G401 (cell line): ENCODE measurements around the gene TFIP11. TPM values are rescaled to one million over a fixed set of nuclear protein-coding genes. Genes with fewer than 3 reads are reported as not detected.
"Not testable (repeated sequence)": the region's sequence is repeated elsewhere in the genome, so short reads cannot be mapped to it uniquely, and the experiment has no call there.

Experiments used
- DNase-seq: peaks from one replicate; pipeline ENCODE4 v3.0.0-alpha.2; 2015; ENCODE audit warnings: low spot score
- in situ Hi-C: cut with HindIII; loops from 2 replicates; pipeline ENCODE4 v1.10.0; 2016; ENCODE audit warnings: low sequenced_read_pairs, mixed read lengths
- total RNA-seq: library from RNA; depleted of rRNA; stranded (reverse); fragments of >200 nt; shearing (Covaris generic); gene quantifications from 2 replicates; pipeline ENCODE4 v1.2.3, GENCODE V29; 2014

Gene TFIP11
- total RNA-seq, 1 experiment from 2014 or later: 39.1 TPM

DNA sequence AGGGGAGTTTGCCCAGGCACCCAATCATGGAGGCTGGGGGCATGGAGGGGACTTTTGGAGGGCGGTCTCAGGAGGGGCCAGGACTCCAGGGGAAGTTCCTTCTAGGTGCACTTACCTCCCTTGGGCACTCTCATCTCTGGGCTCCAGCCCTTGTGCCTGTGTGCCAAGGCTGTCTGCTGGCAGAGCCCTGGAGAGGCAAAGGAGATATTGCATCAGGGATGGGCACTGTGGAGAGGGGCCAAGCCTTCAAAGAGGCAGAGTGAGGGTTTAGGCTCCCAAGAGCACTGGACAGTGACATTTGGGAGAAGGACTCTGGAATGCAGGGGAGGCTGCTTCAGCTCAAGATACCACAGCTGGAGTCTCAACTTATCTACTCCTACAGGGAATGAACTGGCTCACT, 32.2 kb upstream of the TFIP11 start:
- in situ Hi-C loops: no loop called here
- DNase-seq: no peak

DNA sequence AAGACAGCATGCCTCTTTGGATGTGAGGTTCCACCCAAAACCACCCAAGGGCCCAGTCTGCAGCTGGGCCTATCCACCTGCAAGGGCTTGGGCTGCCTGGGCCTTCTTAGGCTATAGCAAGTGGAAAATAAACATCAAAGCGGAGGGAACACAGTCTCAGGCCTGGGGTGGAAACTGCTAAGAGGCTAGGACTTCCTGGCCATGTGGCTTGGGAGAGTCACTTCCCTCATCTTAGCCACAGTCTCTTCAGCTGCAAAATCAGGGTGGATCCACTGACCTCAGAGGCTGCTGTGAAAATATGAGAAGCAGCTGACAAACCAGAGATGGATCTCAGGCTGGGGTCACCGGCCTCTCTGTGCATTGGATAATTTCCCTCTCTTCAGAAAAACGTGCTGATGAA, 30.6 kb upstream of the TFIP11 start:
- DNase-seq: no peak
- in situ Hi-C loops: no loop called here

DNA sequence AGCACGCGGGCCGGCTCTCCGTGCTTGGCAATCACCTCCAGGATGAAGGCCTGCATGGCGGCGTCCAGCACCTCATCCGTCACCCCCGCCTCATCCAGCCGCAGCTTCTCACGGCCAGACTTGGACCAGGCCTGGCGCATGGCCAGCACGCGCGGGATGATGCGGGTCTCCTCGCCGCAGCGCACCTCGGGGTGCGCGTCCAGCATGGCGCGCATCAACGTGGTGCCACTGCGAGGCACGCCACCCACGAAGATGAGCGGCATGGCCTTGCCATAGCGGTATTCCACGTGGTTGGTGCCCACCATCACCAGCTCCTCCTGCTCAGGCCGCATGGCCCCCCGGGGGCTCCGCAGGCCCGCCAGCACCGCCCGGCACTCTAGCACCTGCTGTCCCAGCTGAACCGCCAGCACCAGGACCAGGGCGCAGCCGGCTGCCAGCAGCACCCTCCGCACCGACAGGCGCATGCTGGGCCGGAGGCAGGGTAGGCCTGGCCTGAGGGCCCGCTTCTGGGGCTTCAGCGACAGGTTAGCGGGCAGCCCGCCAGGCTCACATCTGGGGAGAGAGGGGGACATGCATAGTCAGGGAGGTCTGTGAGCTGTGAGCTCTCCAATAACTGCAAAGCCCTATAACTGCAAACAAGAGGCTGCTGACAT, 29.0 kb upstream of the TFIP11 start:
- in situ Hi-C loops: no loop called here
- DNase-seq: no peak

DNA sequence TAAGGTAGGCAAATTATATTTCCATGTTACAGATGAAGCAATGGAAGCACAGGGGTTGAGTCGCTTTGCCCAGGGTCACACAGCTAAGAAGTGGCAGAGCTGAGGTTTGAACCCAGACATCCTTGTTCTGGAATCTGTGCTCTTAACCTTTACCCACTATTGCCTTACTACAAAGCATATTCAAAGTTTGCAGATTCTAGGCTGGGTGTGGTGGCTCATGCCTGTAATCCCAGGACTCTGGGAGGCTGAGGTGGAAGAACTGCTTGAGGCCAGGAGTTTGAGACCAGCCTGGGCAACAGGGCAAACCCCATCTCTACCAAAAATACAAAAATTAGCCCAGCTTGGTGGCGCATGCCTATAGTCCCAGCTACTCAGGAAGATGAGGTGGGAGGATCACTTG, 27.8 kb upstream of the TFIP11 start:
- in situ Hi-C loops: no loop called here
- DNase-seq: no peak

DNA sequence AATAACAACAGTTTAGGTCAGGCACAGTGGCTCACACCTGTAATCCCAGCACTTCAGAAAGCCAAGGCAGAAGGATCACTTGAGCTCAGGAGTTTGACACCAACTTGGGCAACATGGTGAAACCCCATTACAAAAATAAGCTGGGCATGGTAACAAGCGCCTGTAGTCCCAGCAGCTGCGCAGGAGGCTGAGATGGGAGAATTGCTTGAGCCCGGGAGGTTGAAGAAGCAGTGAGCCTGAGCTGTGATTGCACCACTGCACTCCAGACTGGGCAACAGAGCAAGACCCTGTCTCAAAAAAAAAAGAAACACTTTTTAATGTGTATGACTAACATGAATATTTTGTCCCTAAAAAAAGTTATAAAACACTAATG, 24.5 kb upstream of the TFIP11 start:
- in situ Hi-C loops: no loop called here
- DNase-seq: no peak

DNA sequence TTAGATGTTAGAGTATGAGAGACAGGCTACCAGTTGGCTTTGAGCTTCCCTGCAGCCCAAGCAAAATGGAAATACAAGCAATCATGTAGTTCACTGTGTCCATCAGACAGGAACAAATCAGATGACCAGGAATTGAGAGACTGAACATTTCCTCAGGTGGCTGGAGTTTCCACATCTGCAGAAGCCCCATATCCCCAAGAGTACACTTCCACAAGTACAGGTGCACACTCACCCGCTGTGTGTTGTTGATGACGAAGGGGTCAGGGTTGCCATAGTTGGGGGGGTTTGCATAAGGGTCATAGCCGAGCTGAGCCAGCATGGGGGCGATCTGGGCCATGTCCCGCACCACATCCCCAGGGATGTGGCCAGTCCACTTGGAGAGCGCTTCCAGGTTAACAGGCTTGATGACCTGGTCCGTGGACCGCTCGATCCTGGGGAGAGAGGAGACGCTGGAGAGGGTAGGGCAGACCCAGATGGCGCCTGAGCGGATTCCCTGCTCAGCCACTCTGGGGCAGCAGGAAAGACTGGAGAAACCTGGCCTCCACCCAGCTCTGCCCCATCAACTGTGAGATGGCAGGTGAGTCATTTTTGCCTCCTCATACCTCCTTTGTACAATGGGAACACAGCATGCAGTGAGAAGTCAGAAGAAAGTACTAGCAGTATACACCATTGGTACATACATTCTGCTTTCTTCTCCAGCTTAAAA, 23.9 kb upstream of the TFIP11 start:
- no peak for DNase-seq
- in situ Hi-C loops: no loop called here

DNA sequence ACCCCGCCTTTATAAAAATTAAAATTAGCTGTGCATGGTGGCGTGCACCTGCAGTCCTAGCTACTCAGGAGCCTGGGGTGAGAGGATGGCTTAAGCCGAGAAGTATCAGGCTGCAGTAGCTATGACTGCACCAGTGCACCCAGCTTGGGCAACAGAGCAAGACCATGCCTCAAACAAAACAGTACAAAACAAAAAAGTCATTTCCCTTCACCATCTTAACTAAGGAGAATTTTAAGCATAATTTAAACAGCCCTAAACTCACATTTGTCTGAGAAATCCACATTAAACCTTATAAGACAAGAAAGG, 23.3 kb upstream of the TFIP11 start:
- DNase-seq: no peak
- in situ Hi-C loops: no loop called here

DNA sequence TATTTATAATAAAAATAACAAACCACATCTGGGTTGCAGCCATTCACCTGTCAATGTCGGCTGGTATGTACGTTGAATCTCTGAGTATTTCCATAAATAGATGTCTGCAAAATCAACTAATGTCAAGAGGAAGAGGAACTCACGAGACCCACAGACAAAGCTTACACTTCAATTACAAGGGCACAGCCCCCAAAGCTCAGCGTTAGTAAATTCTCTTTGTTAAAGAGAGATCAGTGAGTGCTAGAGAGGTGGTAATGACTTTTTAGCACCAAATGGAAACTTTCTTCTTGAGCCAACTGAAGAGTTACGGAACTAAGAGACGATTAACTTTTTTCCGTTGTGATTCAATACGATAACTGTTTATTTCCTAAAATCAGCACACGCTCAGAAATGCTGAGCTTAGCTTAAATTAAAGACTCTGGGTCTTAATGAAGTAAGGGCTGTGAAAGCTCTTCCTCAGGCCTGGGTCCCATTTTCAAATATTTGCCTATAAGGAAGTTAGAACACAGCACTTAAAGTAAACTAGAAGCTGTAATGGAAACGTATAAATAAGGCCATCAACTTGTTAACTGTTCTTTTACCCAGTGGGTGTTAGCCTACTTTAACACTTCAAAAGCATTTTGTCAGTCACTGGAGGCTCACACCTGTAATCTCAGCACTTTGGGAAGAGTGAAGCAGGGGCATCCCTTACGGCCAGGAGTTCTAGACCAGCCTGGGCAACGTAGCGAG, 22.8 kb upstream of the TFIP11 start:
- in situ Hi-C loops: no loop called here
- no peak for DNase-seq

DNA sequence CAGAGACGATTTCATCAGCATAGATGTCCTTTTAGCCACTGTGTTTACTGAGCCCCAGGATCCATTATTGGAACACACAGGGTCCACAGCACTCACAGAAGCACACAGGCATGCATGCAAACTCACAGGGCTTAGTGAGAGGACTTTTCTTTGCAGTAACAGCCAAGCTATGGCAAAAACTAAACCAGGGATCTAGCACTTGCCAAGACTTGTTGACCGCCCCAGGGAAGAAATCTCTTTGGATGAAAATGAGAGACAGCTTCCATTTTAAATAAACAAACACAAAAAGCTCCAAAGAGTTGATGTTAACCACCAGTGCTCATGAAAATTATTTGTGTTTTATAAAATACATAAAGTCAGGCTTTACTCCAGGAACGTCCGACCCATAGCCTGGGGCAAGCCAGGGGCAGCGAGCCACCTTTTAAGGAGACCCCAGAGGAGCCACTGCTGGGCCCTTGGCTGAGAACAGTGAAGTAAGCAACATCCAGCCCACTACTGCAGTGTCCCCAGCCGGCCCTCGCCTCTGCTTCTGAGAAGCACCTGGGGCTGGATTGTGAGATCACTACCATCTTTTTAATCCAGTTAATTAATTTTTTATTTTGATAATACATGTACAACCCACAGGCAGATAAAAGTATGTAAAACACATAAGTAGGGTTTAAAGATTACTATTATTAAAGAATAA, 22.0 kb upstream of the TFIP11 start:
- in situ Hi-C loops: no loop called here
- DNase-seq: no peak

DNA sequence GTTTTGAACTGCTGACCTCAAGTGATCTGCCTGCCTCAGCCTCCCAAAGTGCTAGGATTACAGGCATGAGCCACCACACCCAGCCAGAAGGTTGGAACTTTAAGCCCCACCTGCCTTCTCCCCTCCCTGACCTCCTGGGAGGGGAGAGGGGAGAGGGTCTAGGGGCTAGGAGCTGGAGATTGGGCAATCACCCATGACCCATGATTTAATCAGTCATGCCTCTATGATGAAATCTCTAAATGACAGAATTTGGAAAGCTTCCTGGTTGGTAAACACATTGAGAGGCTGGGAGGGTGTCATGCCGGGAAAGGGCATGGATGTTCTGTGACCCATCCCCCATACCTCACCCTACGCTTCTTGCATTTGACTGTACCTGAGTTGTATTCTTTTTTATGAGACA, 17.1 kb upstream of the TFIP11 start:
- DNase-seq: no peak
- in situ Hi-C loops: no loop called here

DNA sequence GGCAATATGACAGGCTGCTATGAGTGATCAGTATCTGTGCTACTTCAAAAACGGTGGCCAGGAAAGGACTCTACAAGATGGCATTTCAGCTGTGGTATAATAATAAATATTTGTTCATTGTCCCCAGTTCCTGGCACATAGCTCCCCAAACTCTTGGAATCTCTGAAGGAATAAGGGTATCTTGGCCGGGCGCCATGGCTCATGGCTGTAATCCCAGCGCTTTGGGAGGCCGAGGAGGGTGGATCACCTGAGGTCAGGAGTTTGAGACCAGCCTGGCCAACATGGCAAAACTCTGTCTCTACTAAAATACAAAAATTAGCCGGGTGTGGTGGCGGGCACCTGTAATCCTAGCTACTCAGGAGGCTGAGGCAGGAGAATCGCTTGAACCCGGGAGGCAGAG, 16.2 kb upstream of the TFIP11 start:
- in situ Hi-C loops: not testable (repeated sequence)

DNA sequence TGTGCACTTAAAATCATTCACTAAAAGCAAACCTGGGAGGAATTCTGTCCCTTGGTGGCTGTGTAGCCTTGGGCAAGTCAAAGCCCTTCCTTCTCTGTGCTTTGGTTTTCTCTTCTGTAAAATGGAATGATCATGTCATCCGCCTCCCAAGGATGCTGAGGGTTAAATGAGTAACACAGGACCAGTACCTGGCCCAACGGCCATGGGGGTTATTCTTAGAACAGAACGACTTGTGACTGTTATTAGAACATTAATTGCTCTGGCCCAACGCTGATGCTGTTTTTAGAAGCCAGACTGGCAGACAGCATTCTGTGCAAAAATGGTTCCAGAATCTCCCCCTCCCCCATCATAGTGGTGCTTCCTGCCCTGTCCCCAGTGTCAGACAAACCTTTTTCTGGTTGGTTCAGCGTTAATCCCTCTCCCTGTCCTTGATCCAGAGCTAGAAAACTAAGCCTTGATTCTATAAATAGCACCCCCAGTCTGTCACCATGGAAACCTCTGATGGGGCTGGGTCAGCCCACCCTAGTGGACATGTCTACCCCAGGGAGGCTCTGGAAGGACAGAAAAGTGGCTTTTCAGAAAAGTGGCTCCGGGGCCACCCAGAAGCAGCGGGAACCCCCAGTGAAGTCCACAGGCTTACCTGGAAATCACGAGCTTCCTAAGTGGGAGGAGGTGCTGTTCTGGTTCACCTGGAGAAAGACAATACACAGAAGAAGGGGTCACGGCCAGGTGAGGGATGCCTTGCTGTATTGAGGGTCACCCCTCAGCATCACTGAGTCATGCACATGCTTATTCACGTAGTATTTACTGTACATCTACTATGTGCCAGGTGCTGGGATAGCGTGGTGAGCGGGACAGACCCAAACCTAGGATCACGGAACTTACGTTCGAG, 15.5 kb upstream of the TFIP11 start:
- no peak for DNase-seq
- in situ Hi-C loops: no loop called here

More for the DNA sequence above, 16.2 kb upstream of the TFIP11 start:
- DNase-seq: not testable (repeated sequence)

DNA sequence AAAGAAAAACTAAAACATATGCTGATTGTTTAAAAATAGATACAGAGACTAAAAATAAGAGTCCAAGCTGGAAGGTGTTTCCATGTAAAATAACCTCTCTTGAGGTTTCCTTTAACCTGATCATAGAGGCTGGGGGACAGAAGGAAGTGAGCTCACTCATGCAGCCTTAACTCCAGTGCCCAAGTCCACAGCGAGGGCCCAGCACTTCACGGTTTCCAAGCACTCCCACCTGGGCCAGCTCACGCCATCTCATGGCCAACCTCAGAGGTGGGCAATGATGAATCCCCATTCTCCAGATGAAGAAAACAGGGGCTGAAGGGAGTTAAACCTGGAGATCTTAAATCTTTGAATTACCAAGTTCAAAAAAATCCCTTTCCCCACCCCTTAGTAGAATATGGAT, 14.9 kb upstream of the TFIP11 start:
- in situ Hi-C loops: no loop called here
- DNase-seq: no peak

DNA sequence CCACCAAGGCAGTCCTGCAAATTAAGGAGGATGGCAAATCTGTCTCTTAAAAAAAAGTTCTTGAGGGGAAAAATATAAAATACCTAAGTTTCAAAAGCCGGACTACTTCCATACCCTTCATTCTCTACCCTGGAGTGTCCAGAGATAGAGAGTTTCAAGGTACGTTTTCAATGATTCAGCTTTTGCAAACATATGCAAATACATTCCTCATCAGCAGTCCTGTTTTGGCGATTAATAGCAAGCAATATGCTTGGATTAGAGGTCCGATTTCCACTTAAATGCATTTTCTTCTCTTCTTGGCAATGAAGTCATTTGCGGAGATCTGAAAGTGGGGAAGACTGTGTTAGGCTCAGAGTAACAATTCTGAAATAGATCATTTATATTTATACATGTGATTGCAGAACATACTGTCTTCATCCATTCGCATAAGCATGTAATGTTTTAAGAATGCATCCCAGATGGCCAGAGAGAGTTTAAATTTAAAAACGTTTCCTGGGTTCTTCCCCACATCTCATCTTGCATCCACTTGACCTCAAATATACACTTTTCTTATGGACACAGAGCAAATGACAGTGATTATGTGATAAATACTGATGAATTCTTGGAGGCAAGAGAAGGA, 13.8 kb upstream of the TFIP11 start:
- in situ Hi-C loops: no loop called here
- DNase-seq: no peak

DNA sequence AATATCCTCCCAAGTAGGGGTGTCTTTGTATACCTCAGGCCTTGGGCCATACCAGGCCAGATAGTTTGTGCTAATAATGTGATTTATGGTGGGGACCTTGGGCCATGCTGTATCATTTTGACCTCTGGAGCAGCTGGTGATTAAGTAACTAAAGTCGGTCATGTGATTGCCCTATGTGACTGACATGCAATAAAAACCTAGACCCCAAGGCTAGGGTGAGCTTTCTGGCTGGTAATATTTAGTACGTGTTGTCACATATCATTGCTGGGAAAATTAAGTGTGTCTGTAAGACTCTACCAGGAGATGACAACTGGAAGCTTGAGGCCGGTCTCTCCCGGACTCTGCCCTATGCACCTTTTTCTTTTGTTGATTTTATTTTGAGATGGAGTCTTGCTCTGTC, 12.6 kb upstream of the TFIP11 start:
- in situ Hi-C loops: no loop called here
- no peak for DNase-seq

DNA sequence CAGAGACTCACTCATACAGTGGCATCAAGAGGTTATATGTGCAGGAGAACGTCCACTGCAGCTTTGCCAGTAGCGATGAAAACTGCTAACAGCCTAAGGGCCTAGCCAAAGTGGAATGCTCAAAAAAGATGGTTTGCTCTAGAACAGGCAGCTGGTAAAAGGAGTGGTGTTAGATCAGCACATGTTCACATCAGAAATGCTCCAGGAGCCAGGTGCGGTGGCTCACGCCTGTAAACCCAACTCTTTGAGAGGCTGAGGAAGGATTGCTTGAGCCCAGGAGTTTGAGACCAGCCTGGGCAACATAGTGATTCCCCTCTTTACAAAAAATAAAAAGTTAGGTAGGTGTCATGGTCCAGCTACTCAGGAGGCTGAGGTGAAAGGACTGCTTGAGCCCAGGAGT, 10.3 kb upstream of the TFIP11 start:
- no peak for DNase-seq
- in situ Hi-C loops: no loop called here

DNA sequence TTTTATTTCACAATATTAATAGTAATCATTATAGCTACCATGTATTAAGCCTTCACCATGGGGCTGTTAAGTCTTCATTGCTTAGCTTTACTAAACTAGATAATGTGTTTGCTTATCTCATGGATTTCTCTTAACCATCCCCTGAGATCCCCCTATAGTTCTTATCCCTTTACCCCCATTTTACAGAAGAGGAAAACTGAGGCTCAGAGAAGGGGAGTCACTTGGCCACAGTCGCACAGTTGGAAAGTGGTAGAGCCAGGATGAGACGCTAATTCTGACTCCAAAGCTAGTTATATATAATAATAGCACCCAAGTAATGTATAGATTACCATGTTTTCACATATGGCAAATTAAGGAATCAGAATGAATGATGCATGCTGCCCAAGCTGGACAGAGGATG, 9.7 kb upstream of the TFIP11 start:
- in situ Hi-C loops: no loop called here

DNA sequence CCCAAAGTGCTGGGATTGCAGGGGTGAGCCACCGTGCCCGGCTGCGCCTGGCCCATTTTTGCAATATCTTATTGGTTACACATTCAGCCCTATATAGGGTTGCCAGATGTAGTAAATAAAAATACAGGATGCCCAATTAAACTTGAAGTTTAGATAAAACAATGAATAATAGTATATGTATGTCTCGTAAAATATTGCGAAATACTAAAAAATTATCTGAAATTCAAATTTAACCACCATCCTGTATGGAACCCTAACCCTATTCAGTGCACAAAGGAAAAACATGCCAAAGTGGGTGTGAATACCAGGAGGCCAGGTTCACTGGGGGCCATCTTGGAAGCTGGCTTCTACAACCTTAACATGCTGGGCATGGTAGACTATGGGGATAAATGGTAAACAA, 5.2 kb upstream of the TFIP11 start:
- DNase-seq: no peak
- in situ Hi-C loops: no loop called here

More for the DNA sequence above, 9.7 kb upstream of the TFIP11 start:
- DNase-seq: no peak

DNA sequence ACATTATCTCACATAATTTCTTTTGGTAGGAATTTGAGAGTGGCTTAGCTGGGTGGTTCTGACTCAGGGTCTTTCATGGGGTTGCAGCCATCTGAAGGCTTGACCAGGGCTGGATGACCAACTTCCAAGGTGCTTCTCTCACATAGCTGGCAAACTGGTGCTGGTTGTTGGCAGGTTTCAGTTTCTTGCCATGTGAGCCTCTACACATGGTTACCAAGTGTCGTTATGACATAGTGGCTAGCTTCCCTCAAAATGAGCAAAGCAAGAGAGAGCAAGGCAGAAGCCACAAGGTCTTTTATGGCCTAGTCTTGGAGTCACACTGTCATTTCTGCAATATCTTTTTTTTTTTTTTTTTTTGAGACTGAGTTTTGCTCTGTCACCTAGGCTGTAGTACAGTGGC, 4.2 kb upstream of the TFIP11 start:
- in situ Hi-C loops: no loop called here
- DNase-seq: no peak
